Embryonic facial prominence (tissue), 1 donor: ENCODE results near the gene ZNF320.
"Not testable (repeated sequence)": the region's sequence is repeated elsewhere in the genome, so short reads cannot be mapped to it uniquely, and the experiment has no call there.

Source experiments
- DNase-seq: peaks from one replicate; pipeline ENCODE4 v3.0.0-alpha.2; 2016; ENCODE audit errors: extremely low spot score

Gene ZNF320

DNA sequence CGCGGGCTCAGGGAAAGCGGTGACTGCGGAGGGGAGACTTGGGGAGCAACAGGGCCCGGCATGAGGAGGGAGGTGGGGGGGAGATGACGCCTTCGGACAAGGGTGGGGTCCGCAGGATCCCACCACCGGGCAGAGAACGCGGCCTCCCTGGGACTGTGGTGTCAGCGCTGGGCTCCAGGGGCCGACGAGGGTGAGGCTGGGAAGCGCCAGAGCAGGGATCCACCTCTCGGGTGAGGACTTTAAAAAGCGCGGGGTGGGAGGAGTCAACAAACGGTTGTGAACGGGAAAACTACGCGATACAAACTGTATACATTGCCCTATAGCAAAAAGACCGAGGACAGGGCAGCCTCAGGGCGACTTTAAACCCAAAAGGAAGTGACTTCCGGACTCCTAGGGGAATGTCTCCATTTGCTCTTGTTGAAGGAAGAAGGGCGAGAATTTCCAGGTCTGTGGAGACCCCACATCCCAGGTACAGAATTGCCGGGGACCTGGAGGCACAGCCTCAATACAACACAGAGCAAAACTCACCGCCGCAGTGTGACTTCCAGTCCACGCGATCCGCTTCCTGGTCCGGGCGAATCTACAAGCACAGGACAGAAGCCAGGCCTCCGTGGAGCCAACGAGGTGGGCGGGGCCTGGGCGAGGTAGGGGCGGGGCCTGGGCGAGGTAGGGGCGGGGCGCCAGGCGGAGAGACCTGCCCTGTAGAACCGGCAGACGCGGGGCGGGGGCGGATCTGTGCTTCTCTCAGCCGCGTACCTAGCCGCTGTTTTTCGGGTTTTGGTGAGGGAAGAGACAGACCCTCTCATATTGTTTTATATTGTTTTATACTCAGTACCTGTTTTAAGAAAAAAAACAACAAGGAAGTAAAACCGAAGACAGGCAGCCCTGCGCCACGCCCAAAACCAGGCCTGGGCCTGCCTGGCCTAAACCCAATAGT lies 25.7 kb upstream of the ZNF320 start, which contains the start of gene ZNF888:
Gene ZNF888, minus strand, starts transcription at position 588 of the 937 bp plus-strand sequence. CDS start 5,555 bp downstream, outside the sequence.
- DNase-seq = peak; percentile 38

DNA sequence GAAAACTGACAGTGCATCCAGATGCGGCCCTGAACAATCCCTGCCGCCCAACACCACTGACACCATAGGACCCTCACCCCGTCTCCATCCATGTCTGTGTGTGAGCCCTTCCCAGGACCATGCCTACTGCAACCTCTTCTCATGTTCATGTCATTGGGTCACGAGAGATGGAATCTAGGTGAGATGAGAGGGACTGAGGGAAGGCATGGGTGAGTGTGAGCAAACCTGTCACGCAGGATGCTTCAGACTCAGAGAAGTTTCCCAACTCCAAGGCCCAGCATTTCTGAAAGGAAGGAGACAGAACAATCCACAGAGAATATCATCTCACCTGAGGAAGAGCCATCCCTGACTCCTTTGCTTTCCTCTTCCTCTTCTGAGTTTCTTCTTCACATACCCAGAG lies 20.1 kb upstream of the ZNF320 start:
- DNase-seq = no peak

DNA sequence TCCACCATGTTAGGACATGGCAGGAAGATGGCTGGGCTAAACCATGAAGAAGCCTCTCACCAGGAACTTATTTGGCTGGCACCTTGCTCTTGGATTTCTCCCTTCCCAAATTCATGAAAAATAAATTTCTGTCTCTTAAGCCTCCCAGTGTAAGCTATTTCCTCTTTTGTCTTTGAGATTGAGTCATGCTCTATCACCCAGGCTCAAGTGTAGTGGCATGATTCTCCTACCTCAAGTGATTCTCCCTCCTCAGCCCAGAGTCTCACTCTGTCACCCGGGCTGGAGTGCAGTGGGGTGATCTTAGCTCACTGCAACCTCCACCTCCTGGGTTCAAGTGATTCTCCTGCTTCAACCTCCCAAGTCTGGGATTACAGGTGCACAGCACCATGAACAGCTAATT lies 13.2 kb upstream of the ZNF320 start:
- DNase-seq = no peak

DNA sequence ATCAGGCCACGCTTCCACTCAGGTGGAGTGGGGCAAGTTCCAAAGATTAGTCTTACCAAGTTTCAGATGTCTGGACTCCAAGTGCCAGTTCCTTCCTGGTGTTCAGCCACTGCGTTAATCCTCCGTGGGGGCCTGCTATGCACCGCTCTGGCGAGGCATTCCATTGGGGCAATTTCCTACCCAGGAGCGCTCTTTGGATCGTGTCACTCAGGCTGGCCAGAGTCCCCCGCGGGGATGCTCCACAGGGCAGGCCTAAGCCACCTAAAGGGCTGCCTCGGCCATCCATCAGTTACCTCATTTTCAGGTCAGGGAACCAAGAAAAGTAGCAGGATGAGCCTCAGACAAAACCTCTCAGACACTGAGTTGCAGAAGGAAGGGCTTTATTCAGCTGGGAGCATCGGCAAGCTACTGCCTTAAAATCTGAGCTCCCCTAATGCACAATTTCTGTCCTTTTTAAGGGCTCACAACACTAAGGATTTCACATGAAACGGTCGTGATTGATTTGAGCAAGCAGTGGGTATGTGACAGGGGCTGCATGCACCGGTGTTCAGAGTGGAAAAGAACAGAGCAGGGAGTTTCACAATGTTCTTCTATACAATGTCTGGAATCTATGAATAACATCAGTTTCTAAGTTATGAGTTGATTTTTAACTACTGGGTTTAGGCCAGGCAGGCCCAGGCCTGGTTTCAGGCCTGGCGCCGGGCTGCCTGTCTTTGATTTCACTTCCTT lies 6.8 kb upstream of the ZNF320 start:
- DNase-seq = not testable (repeated sequence)

DNA sequence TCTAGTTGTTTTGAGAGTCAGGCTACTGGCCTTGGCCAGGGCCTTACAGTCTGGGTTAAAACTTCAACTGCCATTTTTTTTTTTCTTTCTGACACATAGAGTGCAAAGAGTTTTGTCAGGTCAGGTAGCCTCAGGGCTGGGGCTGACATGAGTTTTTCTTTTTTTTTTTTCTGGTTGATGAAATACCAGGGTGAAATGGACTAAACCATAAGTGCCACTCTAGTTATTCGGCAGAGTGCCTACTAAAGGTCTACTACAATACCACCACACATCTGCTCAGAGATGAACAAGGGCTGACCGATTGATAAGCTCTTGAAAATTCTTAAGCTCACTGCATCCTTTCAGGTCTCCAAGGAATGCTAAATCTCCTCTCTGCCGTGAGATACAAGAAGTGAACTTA lies 4.4 kb upstream of the ZNF320 start:
- DNase-seq = no peak

DNA sequence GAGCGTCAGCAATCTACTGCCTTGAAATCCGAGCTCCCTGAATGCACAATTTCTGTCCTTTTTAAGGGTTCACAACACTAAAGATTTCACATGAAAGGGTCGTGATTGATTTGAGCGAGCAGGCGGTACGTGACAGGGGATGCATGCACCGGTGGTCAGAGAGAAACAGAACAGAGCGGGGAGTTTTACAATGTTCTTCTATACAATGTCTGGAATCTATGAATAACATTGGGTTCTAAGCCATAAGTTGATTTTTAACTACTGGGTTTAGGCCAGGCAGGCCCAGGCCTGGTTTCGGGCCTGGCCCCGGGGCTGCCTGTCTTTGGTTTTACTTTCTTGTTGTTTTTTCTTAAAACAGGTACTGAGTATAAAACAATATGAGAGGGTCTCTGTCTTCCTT lies 1.2 kb upstream of the ZNF320 start:
- not testable (repeated sequence) for DNase-seq

DNA sequence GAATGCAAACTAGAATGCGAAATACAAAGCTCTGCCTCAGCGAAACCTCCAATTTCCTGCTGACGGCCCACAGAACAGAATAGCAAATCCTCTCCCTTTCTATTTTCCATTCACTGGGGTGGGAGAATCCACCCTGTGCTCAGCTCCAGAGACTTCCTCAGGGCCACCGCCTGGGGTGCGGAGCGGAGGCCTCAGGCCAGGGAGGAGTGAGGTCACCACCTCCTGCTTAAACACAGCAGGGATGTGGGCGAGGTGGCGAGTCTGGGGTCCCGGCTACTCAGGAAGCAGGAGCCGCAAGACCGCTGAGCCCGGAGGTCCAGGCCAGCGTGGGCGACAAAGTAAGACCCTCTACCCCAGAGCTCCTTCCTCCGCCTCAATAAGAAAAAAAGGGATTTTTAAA lies 666 bp upstream of the ZNF320 start:
- DNase-seq = peak; percentile 6

DNA sequence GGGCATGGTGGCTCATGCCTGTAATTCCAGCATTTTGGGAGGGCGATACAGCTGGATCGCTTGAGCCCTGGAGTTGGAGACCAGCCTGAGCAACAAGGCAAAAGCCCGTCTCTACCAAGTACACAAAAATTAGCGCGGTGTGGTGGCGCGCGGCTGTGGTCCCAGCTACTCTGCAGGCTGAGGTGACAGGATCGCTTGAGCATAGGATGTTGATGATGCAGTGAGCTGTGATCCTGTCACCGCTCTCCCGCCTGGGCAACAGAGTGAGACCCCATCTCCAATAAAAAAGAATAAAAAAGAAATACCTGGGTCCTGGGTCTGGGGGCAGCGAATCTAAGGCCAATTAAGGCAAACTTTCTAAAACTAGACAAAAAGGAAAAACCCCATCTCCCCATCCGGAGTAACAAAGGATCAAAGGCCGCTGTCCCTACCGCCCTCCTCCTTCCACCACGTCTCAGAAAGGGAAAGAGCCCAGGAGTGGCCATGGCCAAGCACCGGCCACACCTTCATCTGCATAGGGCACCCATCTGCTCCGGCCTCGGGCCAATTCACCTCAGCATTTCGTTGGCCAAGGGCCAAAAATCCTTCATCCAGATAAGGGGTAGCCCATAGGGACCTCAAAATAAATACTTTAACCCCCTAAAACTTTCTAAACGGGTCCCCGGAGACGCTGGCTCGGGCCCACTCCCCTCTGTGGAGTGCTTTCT lies 851 bp downstream of the ZNF320 start:
- no peak for DNase-seq

DNA sequence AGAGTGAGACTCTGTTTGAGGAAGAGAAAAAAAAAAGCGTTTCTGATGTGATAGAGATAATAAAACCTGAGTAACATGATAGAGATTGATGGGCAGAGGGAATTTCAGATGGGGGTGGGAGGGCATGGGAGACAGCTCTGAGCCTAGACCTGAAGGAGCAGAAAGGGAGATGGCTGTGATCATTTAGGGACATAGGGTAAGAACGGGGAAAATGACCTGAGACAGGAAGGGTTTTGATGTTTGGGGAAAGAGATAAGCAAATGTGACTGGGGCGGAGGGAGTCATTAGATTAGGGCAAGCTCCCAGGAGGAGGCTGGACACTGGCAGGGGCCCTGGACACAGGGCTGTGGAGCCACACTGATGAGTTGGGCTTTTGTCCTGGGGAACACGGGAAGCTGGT lies 6.1 kb downstream of the ZNF320 start:
- no peak for DNase-seq

DNA sequence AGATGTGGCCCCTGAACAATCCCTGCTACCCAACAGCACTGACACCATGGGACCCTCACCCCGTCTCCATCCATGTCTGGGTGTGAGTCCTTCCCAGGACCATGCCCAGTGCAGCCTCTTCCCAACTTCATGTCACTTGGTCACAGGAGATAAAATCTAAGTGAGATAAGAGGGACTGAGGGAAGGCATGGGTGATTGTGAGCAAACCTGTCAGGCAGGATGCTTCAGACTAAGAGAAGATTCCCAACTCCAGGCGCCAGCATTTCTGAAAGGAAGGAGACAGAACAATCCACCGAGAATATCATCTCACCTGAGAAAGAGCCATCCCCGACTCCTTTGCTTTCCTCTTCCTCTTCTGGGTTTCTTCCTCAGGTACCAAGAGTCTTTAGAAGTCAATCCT lies 7.5 kb downstream of the ZNF320 start:
- no peak for DNase-seq

DNA sequence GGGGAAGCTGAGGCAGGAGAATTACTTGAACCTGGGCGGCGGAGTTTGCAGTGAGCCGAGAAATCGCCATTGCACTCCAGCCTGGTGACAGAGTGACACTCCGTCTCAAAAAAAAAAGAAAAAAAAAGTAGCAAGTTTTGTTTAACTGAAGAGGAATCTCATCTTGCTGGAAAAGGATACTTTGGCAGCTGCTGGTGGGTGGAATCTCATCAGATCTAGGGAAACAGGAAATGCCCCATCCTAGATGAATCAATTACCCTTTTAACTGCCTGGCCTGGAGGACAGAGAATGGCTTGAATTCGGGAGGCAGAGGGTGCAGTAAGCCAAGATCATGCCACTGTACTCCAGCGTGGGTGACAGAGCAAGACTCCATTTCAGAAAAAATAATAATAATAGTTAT lies 8.4 kb downstream of the ZNF320 start:
- DNase-seq = no peak

DNA sequence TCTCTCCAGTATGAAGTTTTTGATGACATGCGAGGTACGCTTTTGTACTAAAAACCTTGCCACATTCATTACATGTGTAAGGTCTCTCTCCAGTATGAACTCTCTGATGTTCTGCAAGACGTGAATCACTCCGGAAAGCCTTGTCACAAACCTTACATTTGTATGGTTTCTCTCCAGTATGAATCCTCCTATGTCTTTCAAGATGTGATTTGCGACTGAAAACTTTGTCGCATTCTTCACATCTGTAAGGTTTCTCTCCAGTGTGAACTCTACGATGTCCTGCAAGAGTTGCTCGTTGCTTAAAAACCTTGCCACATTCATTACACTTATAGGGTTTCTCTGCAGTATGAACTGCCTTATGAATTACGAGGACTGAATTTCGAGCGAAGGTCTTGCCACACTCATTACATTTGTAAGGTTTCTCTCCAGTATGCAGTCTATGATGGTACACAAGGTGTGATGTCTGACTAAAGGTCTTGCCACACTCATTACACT lies 16.5 kb downstream of the ZNF320 start:
- DNase-seq = no peak

DNA sequence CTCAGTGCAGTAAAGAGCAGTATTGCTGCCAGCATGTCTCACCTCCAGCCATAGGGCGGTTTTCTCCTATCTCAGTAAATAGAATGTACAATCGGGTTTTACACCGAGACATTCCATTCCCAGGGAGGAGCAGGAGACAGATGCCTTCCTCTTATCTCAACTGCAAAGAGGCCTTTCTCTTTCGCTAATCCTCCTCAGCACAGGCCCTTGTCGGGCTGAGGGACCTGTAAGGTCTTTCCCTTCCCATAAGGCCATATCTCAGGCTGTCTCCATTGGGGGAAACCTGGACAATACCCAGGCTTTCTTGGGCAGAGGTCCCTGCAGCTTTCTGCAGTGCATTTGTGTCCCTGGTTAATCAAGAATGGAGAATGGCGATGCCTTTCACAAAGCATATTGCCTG lies 24.4 kb downstream of the ZNF320 start:
- not testable (repeated sequence) for DNase-seq

DNA sequence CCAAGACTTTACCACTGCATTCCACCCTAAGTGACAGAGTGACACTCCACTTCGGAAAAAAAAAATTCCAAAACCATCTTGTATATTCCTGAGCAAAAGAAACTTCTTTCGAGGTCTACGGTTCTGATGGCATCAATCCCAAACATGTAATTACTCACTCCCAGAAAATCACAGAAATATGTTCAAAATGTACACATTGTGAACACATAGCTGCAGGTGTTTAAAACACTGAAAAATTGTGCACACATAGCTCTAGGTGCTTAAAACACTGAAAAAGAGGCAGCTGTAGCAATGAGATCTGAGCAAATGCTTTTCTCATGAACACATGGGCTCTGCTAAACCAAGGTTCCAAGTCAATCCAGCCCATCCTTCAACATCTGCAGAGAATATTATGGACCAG lies 26.0 kb downstream of the ZNF320 start:
- DNase-seq = no peak

DNA sequence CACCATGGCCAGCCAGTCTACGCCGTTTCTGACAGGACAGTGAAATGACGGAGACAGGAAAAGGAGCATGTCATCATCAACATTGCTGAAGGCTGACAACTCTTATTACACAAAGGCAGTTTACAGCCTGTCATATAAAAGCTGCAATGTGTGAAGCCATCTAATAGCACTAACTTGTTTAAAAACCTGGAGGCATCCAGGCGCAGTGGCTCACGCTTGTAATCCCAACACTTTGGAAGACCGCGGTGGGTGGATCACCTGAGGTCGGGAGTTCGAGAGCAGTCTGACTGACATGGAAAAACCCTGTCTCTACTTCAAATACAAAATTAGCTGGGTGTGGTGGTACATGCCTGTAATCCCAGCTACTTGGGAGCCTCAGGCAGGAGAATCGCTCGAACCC lies 29.4 kb downstream of the ZNF320 start:
- not testable (repeated sequence) for DNase-seq

DNA sequence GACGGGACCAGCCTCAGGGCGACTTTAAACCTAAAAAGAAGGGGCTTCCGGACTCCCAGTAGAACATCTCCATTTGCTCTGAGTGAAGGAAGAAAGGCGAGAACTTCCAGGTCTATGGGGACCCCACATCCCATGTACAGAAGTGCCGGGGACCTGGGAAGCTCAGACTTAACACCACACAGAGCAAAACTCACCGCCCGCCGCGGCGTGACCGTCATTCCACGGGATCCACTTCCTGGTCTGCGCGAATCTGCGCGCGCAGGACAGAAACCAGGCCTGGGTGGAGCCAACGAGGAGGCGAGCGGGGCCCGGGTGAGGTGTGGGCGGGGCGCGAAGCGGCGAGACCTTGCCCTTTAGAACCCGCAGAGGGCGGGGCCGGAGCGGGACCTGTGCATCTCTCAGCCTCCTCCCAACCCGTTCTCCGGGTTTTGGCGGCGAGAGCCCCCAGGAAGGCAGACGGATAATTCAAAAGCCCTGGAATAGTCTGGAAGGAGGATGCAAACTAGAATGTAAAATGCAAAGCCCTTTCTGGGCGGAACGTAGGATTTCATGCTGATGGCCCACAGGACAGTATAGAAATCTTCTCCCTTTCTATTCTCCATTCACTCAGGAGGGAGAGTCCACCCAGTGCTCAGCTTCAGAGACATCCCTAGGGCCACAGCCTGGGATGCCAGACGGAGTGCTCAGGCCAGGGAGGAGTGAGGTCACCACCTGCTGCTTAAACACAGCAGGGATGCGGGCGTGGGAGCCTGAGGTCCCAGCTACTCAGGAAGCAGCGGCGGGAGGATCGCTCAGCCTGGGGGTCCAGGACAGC lies 39.9 kb downstream of the ZNF320 start, which contains the start of gene ZNF468:
Gene ZNF468, minus strand, starts transcription at position 242 of the 814 bp plus-strand sequence. CDS start 3,347 bp downstream, outside the sequence.
- DNase-seq = not testable (repeated sequence)

DNA sequence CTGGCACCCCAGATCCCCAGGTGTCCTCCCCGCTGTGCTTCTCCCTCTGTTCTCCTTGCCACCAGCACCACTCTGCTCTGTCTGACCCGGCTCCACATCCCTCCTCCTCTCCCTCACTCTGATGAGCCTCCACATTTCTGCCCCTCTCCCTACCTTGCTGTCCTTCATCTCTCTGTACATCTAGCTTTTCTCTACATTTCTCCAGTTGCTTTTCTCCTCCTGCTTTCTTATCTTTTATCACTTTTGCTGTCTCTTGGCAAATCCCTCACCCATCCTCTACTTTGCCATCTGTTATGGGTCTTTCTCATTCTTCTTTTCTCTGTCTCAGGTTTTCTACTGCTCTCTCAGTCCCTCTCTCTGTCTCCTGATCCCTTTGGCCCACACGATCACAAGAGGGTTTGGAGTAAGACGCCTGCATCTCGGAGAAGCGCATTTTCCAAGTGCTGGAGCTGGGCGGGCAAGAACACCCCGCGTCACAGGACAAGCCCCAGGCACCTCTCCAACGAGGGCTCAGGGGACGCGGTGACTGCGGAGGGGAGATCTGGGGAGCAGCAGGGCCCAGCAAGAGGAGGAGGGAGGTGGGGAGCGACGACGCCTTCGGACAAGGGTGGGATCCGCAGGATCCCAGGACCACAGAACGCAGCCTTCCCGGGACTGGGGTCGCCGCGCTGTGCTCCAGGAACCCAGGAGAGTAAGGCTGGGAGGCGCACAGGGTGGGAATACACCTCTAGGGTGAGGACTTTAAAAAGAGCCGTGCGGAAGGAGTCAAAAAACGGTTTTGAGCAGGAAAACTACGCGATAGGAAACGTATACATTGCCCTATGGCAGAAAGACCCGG lies 40.7 kb downstream of the ZNF320 start:
- DNase-seq = not testable (repeated sequence)
